Measurements from ENCODE around the gene OGFR.

GRCh38 chr20:62784497-62784896 is 20.1 kb upstream of the OGFR start:
- no peak for TF ChIP-seq CTCF (IDR thresholded peaks at IDR 0.05)
- no peak for TF ChIP-seq POLR2A (IDR thresholded peaks at IDR 0.05)
